GM12875 (cell line): Measurements from ENCODE around the gene CACUL1.
"Not testable (repeated sequence)": the region's sequence is repeated elsewhere in the genome, so short reads cannot be mapped to it uniquely, and the experiment has no call there.

ENCODE experiments used
- H3K4me3 ChIP-seq: one replicate; pipeline ENCODE4 v1.5.1; 2011; ENCODE audit warnings: low read depth, low read length, control low read depth
- TF ChIP-seq, protein P1 (sequence below): IDR thresholded peaks from 2 replicates; pipeline ENCODE4 v1.5.1; 2011; ENCODE audit warnings: low read depth, mild to moderate bottlenecking, control low read depth, inconsistent platforms, low read length, moderate library complexity, borderline replicate concordance; ENCODE audit not compliant: insufficient read depth

The CACUL1 gene

DNA sequence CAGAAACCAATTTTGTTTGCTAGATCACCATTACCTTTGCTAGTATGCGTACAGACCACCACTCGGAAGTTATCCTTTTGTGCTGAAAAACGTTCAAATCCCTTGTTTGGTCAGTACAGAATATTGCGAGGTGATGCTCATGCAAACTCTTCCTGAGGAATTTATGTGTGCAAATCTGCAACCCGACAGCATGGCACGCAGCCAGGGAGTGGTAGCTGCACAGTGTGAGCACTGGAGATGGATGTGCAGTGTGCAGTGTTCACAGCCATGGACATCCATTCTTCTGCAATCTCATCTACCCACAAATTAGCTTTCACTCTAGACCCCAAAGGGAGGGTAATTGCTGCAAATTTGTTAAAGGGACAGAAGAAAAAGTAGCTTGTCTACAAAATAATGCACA lies 72.2 kb downstream of the CACUL1 start:
- TF ChIP-seq, protein P1, sequence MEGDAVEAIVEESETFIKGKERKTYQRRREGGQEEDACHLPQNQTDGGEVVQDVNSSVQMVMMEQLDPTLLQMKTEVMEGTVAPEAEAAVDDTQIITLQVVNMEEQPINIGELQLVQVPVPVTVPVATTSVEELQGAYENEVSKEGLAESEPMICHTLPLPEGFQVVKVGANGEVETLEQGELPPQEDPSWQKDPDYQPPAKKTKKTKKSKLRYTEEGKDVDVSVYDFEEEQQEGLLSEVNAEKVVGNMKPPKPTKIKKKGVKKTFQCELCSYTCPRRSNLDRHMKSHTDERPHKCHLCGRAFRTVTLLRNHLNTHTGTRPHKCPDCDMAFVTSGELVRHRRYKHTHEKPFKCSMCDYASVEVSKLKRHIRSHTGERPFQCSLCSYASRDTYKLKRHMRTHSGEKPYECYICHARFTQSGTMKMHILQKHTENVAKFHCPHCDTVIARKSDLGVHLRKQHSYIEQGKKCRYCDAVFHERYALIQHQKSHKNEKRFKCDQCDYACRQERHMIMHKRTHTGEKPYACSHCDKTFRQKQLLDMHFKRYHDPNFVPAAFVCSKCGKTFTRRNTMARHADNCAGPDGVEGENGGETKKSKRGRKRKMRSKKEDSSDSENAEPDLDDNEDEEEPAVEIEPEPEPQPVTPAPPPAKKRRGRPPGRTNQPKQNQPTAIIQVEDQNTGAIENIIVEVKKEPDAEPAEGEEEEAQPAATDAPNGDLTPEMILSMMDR = no peak
- H3K4me3 ChIP-seq = no peak overlapping the region

DNA sequence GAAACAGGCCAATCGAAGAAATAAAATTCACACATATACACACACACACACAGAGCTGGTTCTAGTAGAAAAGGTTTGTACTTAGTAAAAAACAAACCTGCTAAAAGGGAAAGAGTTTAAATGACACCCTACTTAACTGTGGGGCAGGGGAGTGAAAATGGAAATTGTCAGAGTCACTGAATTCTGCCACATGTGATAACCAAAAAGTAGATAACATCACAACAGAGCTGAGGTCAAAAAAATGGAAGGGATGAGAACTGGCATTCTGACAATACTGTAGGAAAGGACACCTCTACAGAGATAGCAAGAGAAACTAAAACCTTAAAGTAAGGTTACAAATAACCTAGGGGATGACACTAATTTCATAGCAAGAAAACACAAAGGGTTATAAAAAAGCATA lies 74.6 kb downstream of the CACUL1 start:
- TF ChIP-seq, protein P1 = no peak
- H3K4me3 ChIP-seq = no peak overlapping the region

- TF ChIP-seq, protein P1 = no peak
- H3K4me3 ChIP-seq = no peak overlapping the region
Observed at GRCh38 chr10:118674226-118674919, 80.4 kb downstream of the CACUL1 start.

DNA sequence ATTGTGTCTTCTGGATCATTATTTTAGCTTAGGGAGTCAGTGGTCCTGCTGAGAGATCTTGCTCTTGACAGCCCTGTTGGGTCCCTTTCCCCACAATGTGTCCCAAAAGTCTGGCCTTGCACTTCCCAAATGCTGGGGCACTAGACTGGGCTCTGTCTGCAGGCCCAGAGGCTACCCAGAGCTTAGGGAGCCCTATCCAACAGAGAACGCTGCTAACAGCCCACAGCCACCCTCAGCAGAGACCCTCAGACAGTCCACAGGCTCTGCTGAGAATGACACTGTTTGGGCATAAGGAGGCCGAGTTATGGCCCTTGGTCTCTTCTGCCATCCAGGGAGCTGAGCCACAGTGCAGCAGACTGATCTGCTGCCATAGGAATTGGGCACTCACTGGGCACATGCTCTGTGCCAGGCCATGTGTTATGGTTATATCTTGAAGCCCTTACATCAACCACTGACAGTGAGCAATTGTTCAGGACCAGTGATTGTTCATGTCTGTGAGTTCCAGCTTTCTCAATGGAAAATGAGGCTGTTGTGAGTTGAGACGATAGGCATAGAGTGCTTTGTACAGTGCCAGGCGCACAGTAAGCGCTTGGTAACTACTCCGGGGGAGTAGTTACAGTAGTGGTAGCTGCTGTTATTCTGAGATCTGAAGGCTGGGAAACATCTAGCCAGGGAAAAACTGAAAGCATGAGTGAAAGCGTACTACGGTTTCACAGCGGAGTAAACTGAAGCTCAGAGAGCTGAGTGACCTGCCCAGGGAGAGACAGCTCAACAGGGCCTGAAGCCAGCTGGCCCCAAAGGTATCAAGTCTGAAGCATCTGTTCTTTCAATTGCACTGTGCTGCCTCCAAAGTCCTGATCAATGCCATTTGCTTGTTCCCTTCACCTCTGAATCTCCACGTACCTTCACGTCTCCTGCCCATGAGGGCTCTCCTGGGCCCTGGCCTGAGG lies 81.7 kb downstream of the CACUL1 start:
- H3K4me3 ChIP-seq = no peak overlapping the region
- TF ChIP-seq, protein P1 = no peak

GRCh38 chr10:118672153-118672552 lies 82.6 kb downstream of the CACUL1 start:
- TF ChIP-seq, protein P1 = no peak
- H3K4me3 ChIP-seq = no peak overlapping the region

DNA sequence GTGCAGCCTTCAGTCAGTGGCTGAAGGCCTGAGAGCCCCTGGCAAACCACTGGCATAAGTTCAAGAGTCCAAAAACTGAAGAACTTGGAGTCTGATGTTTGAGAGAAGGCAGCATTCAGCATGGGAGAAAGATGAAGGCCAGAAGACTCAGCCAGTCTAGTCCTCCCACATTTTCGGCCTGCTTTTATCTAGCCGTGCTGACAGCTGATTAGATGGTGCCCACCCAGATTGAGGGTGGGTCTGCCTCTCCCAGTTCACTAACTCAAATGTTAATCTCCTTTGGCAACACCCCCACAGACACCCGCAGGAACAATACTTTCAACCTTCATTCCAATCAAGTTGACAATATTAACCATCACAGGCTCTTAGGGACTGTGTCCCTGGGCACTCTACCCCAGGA lies 83.5 kb downstream of the CACUL1 start:
- H3K4me3 ChIP-seq = not testable (repeated sequence)

- H3K4me3 ChIP-seq = no peak overlapping the region
- TF ChIP-seq, protein P1 = no peak
Observed at GRCh38 chr10:118670472-118671124, 84.2 kb downstream of the CACUL1 start.
